Suppressor macrophage (primary cell): ENCODE data around the gene PHYH.
"Not testable (repeated sequence)": the region's sequence is repeated elsewhere in the genome, so short reads cannot be mapped to it uniquely, and the experiment has no call there.

Experiments used
- DNase-seq, 4 experiments: peaks; one replicate each; pipeline ENCODE4 v3.0.0-alpha.2; 2020 to 2022

PHYH gene

GRCh38 chr10:13270877-13271551, 28.9 kb downstream of the PHYH start:
- DNase-seq, result no peak

- DNase-seq, result no peak
Measured at GRCh38 chr10:13268841-13269240, 31.0 kb downstream of the PHYH start.

GRCh38 chr10:13268310-13268709, 31.6 kb downstream of the PHYH start:
- DNase-seq, result no peak

- DNase-seq, result no peak
Measured at GRCh38 chr10:13263591-13263990, 36.3 kb downstream of the PHYH start.

- no peak for DNase-seq
Measured at GRCh38 chr10:13262433-13262832, 37.4 kb downstream of the PHYH start.

GRCh38 chr10:13257621-13258140, 42.2 kb downstream of the PHYH start:
- DNase-seq, result no peak

- DNase-seq, result no peak
Measured at GRCh38 chr10:13256627-13257026, 43.2 kb downstream of the PHYH start.

- no peak for DNase-seq
Measured at GRCh38 chr10:13253726-13254125, 46.1 kb downstream of the PHYH start.

- DNase-seq, result no peak
Measured at GRCh38 chr10:13247784-13248183, 52.1 kb downstream of the PHYH start.

- no peak for DNase-seq
Measured at GRCh38 chr10:13247246-13247645, 52.6 kb downstream of the PHYH start.

GRCh38 chr10:13242260-13242659, 57.6 kb downstream of the PHYH start:
- DNase-seq, result not testable (repeated sequence)

GRCh38 chr10:13241613-13242012, 58.3 kb downstream of the PHYH start:
- DNase-seq, result no peak

GRCh38 chr10:13239923-13240322, 59.9 kb downstream of the PHYH start:
- no peak for DNase-seq

- DNase-seq, result no peak
Measured at GRCh38 chr10:13238271-13239077, 61.4 kb downstream of the PHYH start.

- DNase-seq, result no peak
Measured at GRCh38 chr10:13236638-13237037, 63.2 kb downstream of the PHYH start.

- not testable (repeated sequence) for DNase-seq
Measured at GRCh38 chr10:13234736-13235135, 65.1 kb downstream of the PHYH start.

- DNase-seq, result no peak
Measured at GRCh38 chr10:13234172-13234571, 65.7 kb downstream of the PHYH start, which contains the start of gene UCMA. TSS of gene UCMA (minus strand) at chr10:13234374. CDS start at chr10:13234258, 116 bp downstream.

- DNase-seq, result no peak
Measured at GRCh38 chr10:13233358-13233757, 66.5 kb downstream of the PHYH start.

GRCh38 chr10:13231808-13232207, 68.1 kb downstream of the PHYH start:
- DNase-seq, result no peak

- DNase-seq, result no peak
Measured at GRCh38 chr10:13231190-13231589, 68.7 kb downstream of the PHYH start.
